Parathyroid adenoma (tissue), 2 donors: ENCODE measurements around the gene SFTPD.
"Not testable (repeated sequence)": the region's sequence is repeated elsewhere in the genome, so short reads cannot be mapped to it uniquely, and the experiment has no call there.

ENCODE experiments used
- H2AFZ ChIP-seq: fragments of 300-600 bp; sonication (generic); one replicate; pipeline ENCODE4 v1.7.0; 2017; ENCODE audit warnings: antibody characterized with exemption, mild to moderate bottlenecking
- H3K27ac ChIP-seq: fragments of 300-600 bp; sonication (generic); one replicate; pipeline ENCODE4 v1.7.0; 2017
- H3K27me3 ChIP-seq: fragments of 300-600 bp; sonication (generic); one replicate; pipeline ENCODE4 v1.7.0; 2017; ENCODE audit warnings: low read length; ENCODE audit not compliant: control insufficient read depth, insufficient read depth
- H3K36me3 ChIP-seq: fragments of 300-600 bp; sonication (generic); one replicate; pipeline ENCODE4 v1.7.0; 2017; ENCODE audit warnings: low read length; ENCODE audit not compliant: control insufficient read depth, insufficient read depth
- H3K4me1 ChIP-seq: fragments of 300-600 bp; sonication (generic); one replicate; pipeline ENCODE4 v1.7.0; 2017; ENCODE audit warnings: control low read depth
- H3K4me2 ChIP-seq: fragments of 300-600 bp; sonication (generic); one replicate; pipeline ENCODE4 v1.7.0; 2017; ENCODE audit warnings: low read length
- H3K4me3 ChIP-seq: fragments of 300-600 bp; sonication (generic); one replicate; pipeline ENCODE4 v1.7.0; 2017; ENCODE audit warnings: low read depth, low read length
- H3K79me2 ChIP-seq: fragments of 300-600 bp; sonication (generic); one replicate; pipeline ENCODE4 v1.7.0; 2017; ENCODE audit warnings: control low read depth
- H3K9ac ChIP-seq: fragments of 300-600 bp; sonication (generic); one replicate; pipeline ENCODE4 v1.7.0; 2017; ENCODE audit warnings: mild to moderate bottlenecking
- H3K9me3 ChIP-seq: fragments of 300-600 bp; sonication (generic); one replicate; pipeline ENCODE4 v1.7.0; 2017; ENCODE audit warnings: low read length; ENCODE audit not compliant: control insufficient read depth
- CTCF ChIP-seq: fragments of 300-600 bp; sonication (generic); IDR thresholded peaks from one replicate; pipeline ENCODE4 v1.7.0; 2017; ENCODE audit warnings: antibody characterized with exemption, mild to moderate bottlenecking
- donor health status: primary hyperparathyroidism.

Gene SFTPD

GRCh38 chr10:79923145-79923544, 25.8 kb downstream of the SFTPD start:
- Histone ChIP-seq H3K27me3 (no peaks in the 10 kb centered on the region), H3K4me3 (no peak overlapping the region), H3K36me3 (no peaks in the 10 kb centered on the region), H3K27ac (no peak overlapping the region), H3K9me3 (no peaks in the 10 kb centered on the region), H3K9ac (no peak overlapping the region), H3K4me1 (no peaks in the 10 kb centered on the region), H3K4me2 (no peak overlapping the region), H3K79me2 (no peaks in the 10 kb centered on the region), H2AFZ (no peak overlapping the region)
- TF ChIP-seq CTCF, result no peak

GRCh38 chr10:79922011-79922412, 26.9 kb downstream of the SFTPD start:
- H3K9me3 ChIP-seq, H3K27me3 ChIP-seq, H3K9ac ChIP-seq, H2AFZ ChIP-seq, H3K27ac ChIP-seq, H3K79me2 ChIP-seq, H3K4me3 ChIP-seq, H3K4me2 ChIP-seq, H3K36me3 ChIP-seq, H3K4me1 ChIP-seq: not testable (repeated sequence)

GRCh38 chr10:79915838-79916237, 33.1 kb downstream of the SFTPD start:
- not testable (repeated sequence) for H3K4me3 ChIP-seq, H3K4me1 ChIP-seq, H3K27ac ChIP-seq, H3K9me3 ChIP-seq, H3K27me3 ChIP-seq, H3K9ac ChIP-seq, H3K4me2 ChIP-seq, H2AFZ ChIP-seq, H3K79me2 ChIP-seq, H3K36me3 ChIP-seq

- H3K79me2 ChIP-seq, H3K36me3 ChIP-seq, H3K4me3 ChIP-seq, H3K27ac ChIP-seq, H3K4me1 ChIP-seq, H2AFZ ChIP-seq, H3K4me2 ChIP-seq, H3K27me3 ChIP-seq, H3K9ac ChIP-seq, H3K9me3 ChIP-seq: not testable (repeated sequence)
These were observed 34.4 kb downstream of the SFTPD start for GRCh38 chr10:79914512-79914911.

- H3K9ac ChIP-seq, result no peak overlapping the region
These were observed 38.1 kb downstream of the SFTPD start for GRCh38 chr10:79910836-79911235.

GRCh38 chr10:79910344-79910743, 38.6 kb downstream of the SFTPD start:
- Histone ChIP-seq H3K36me3 (no peaks in the 10 kb centered on the region), H3K4me3 (no peak overlapping the region), H3K9me3 (no peaks in the 10 kb centered on the region), H3K27ac (no peak overlapping the region), H3K4me2 (no peak overlapping the region), H3K27me3 (no peaks in the 10 kb centered on the region), H3K4me1 (no peaks in the 10 kb centered on the region), H3K79me2 (no peaks in the 10 kb centered on the region), H2AFZ (no peak overlapping the region), H3K9ac (no peak overlapping the region)
- TF ChIP-seq CTCF, result no peak

More at GRCh38 chr10:79910836-79911235, 38.1 kb downstream of the SFTPD start:
- Histone ChIP-seq H3K36me3 (no peaks in the 10 kb centered on the region), H2AFZ (no peak overlapping the region), H3K27me3 (no peaks in the 10 kb centered on the region), H3K4me1 (no peaks in the 10 kb centered on the region), H3K9me3 (no peaks in the 10 kb centered on the region), H3K4me2 (no peak overlapping the region), H3K27ac (no peak overlapping the region), H3K79me2 (no peaks in the 10 kb centered on the region), H3K4me3 (no peak overlapping the region)
- TF ChIP-seq CTCF, result no peak
